ENCODE data around the gene HRH3. TPM values are rescaled to one million over a fixed set of nuclear protein-coding genes. Genes with fewer than 3 reads are reported as not detected.

The HRH3 gene
- polyA plus RNA-seq, 3 donors, result not detected

DNA sequence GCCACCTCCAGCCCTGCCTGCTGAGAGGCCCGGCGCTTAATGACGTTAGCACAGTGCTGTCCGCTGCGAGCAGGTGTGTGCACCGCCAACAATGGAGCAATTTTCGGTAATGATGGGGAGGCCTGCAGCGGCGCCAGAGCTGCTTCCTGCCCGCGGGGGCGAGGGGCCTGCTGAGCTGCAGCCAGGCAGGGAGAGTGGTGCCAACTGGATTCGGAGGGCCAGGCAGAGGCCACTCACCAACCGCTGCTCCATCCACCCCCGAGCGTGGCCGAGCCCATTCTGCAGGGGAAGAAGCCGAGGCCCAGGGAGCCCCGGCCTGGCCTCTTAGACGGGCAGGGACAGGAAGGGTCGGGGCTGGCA is 9.6 kb downstream of the HRH3 start:
- Histone ChIP-seq H3K27me3 (ENCODE audit: control insufficient read depth in 2 of 2, insufficient read depth in 2 of 2, low read length in 2 of 2) (peaks cover 0 to 9% of the 10 kb centered on the region in 2 donors), H3K9me3 (replicated peaks in 1 of 2; ENCODE audit: control insufficient read depth in 1 of 2, insufficient read depth in 1 of 2, low read length in 2 of 2) (no peaks in the 10 kb centered on the region), H3K9ac (ENCODE audit: insufficient read depth, low read length, poor library complexity, severe bottlenecking) (no peak overlapping the region), H3K4me3 (replicated peaks in 1 of 3; ENCODE audit: low read depth in 2 of 3, low read length in 3 of 3) (no peak overlapping the region), H3K27ac (ENCODE audit: low read depth in 1 of 2, low read length in 2 of 2) (no peak overlapping the region), H2AFZ (ENCODE audit: insufficient read depth, low read depth, low read length, poor library complexity, severe bottlenecking) (no peak overlapping the region), H3K36me3 (replicated peaks in 1 of 2; ENCODE audit: control insufficient read depth in 1 of 2, insufficient read depth in 2 of 2, low read length in 2 of 2) (no peaks in the 10 kb centered on the region), H3K4me2 (replicated peaks; ENCODE audit: extremely low read depth, low read length, poor library complexity, severe bottlenecking) (no peak overlapping the region), H4K20me1 (ENCODE audit: insufficient read depth, low read length) (no peaks in the 10 kb centered on the region), H3K79me2 (ENCODE audit: insufficient read depth, low read length) (no peaks in the 10 kb centered on the region), H3K4me1 (ENCODE audit: control insufficient read depth in 1 of 2, insufficient read depth in 2 of 2, low read length in 2 of 2) (no peaks in the 10 kb centered on the region)
- TF ChIP-seq, protein P1, sequence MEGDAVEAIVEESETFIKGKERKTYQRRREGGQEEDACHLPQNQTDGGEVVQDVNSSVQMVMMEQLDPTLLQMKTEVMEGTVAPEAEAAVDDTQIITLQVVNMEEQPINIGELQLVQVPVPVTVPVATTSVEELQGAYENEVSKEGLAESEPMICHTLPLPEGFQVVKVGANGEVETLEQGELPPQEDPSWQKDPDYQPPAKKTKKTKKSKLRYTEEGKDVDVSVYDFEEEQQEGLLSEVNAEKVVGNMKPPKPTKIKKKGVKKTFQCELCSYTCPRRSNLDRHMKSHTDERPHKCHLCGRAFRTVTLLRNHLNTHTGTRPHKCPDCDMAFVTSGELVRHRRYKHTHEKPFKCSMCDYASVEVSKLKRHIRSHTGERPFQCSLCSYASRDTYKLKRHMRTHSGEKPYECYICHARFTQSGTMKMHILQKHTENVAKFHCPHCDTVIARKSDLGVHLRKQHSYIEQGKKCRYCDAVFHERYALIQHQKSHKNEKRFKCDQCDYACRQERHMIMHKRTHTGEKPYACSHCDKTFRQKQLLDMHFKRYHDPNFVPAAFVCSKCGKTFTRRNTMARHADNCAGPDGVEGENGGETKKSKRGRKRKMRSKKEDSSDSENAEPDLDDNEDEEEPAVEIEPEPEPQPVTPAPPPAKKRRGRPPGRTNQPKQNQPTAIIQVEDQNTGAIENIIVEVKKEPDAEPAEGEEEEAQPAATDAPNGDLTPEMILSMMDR (IDR thresholded peaks at IDR 0.05), result no peak
- Mint-ChIP-seq H3K36me3 (peaks cover 0 to 6% of the 10 kb centered on the region in 2 donors), H3K27me3 (ENCODE audit: low read depth in 3 of 3) (peaks cover 5 to 27% (median 9%) of the 10 kb centered on the region in 3 donors), H3K9me3 (no peaks in the 10 kb centered on the region), H3K4me1 (no peaks in the 10 kb centered on the region), H3K27ac (no peak overlapping the region), H3K4me3 (no peak overlapping the region)
- intact Hi-C loops (cut with micrococcal nuclease), result no loop called here
- WGBS (ENCODE audit: insufficient coverage), result 74% methylated on average over 21 of the region's 21 CpGs
- DNase-seq, result no peak

DNA sequence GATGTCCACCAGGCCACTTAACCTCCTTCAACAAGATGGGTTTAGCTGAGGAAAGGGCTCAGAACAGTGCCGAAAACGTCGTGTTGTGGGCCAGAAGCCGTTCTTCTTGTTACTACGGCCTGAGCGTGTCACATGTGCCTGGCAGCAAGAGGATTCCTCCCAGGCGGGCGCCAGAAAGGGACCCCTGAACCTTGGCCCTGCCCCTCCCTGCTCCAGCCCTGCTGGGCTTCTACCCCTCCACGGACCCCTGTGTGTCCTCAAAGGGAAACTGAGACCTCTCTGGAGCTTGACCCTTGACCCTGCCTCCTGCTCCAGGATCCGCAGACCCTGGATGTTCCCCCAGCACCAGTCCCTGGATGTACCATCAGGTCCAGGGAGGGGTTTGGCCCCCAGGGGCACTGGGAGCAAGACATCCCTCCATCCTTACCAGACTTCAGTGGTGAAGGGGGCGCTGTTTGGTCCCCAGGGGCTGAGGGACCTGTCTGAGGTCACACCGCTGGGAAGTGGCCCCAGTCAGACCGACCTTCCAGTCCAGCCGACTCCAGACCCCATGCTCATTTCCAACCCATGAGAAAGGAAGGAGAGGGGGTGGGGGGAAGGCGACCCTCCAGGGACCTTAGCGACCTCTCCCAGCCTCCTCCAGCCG is 10.1 kb downstream of the HRH3 start:
- peaks cover 0 to 9% of the 10 kb centered on the region in 2 donors for H3K27me3 ChIP-seq (ENCODE audit: control insufficient read depth in 2 of 2, insufficient read depth in 2 of 2, low read length in 2 of 2)
- no peak overlapping the region for H3K4me2 ChIP-seq (replicated peaks; ENCODE audit: extremely low read depth, low read length, poor library complexity, severe bottlenecking)
- H3K27ac ChIP-seq (ENCODE audit: low read depth in 1 of 2, low read length in 2 of 2), result no peak overlapping the region
- Mint-ChIP-seq H3K27ac (no peak overlapping the region), H3K9me3 (no peaks in the 10 kb centered on the region), H3K4me3 (no peak overlapping the region), H3K36me3 (peaks cover 0 to 6% of the 10 kb centered on the region in 2 donors), H3K27me3 (ENCODE audit: low read depth in 3 of 3) (peaks cover 5 to 24% (median 9%) of the 10 kb centered on the region in 3 donors), H3K4me1 (no peaks in the 10 kb centered on the region)
- no peaks in the 10 kb centered on the region for H3K36me3 ChIP-seq (replicated peaks in 1 of 2; ENCODE audit: control insufficient read depth in 1 of 2, insufficient read depth in 2 of 2, low read length in 2 of 2)
- H3K4me3 ChIP-seq (replicated peaks in 1 of 3; ENCODE audit: low read depth in 2 of 3, low read length in 3 of 3), result no peak overlapping the region
- intact Hi-C loops (cut with micrococcal nuclease), result no loop called here
- H4K20me1 ChIP-seq (ENCODE audit: insufficient read depth, low read length), result no peaks in the 10 kb centered on the region
- TF ChIP-seq, protein P1 (IDR thresholded peaks at IDR 0.05), result no peak
- no peak for DNase-seq
- no peak overlapping the region for H3K9ac ChIP-seq (ENCODE audit: insufficient read depth, low read length, poor library complexity, severe bottlenecking)
- H3K4me1 ChIP-seq (ENCODE audit: control insufficient read depth in 1 of 2, insufficient read depth in 2 of 2, low read length in 2 of 2), result no peaks in the 10 kb centered on the region
- WGBS (ENCODE audit: insufficient coverage), result 71% methylated on average over 11 of the region's 17 CpGs
- no peaks in the 10 kb centered on the region for H3K79me2 ChIP-seq (ENCODE audit: insufficient read depth, low read length)
- H3K9me3 ChIP-seq (replicated peaks in 1 of 2; ENCODE audit: control insufficient read depth in 1 of 2, insufficient read depth in 1 of 2, low read length in 2 of 2), result no peaks in the 10 kb centered on the region
- no peak overlapping the region for H2AFZ ChIP-seq (ENCODE audit: insufficient read depth, low read depth, low read length, poor library complexity, severe bottlenecking)

All from CD14-positive monocyte (primary cell).